ENCODE results near the gene CNTN5.
A peak's percentile ranks its signal among the peaks of the same experiment; 100 is the strongest.

The CNTN5 gene

DNA sequence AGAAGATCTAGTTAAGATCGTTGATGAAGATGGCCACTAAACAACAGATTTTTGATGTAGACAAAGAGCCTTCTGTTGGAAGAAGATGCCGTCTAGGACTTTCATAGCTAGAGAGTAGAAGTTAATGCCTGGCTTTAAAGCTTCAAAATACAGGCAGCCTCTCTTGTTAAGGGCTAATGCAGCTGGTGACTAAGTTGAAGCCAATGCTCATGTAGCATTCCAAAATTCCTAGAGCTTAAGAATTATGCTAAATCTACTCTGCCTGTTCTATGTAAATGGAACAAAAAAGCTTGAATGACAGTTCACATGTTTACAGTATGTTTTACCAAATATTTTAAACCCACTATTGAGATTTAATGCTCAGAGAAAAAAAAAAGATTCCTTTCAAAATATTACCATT is 492.6 kb downstream of the CNTN5 start:
- no peak for DNase-seq (ENCODE audit: low spot score)

DNA sequence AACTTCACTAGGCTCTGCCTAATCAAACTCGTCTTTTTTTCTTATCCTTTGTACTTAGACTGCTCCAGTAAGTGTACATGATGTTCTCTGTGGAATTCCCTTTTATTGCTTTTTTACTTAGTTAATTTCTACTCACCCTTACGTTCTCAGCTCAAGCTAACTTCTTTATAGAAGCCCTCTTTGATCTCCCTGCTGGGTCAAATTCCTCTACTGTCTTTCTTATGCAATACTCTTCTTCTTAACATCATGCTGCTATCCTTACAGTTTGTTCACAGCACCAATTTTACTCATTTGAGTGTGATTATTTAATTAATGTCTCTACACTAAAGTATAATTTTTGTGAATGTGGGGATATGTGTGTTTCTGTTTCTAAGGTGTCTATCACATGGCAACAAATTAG is 498.3 kb downstream of the CNTN5 start:
- DNase-seq (ENCODE audit: low spot score) = no peak

DNA sequence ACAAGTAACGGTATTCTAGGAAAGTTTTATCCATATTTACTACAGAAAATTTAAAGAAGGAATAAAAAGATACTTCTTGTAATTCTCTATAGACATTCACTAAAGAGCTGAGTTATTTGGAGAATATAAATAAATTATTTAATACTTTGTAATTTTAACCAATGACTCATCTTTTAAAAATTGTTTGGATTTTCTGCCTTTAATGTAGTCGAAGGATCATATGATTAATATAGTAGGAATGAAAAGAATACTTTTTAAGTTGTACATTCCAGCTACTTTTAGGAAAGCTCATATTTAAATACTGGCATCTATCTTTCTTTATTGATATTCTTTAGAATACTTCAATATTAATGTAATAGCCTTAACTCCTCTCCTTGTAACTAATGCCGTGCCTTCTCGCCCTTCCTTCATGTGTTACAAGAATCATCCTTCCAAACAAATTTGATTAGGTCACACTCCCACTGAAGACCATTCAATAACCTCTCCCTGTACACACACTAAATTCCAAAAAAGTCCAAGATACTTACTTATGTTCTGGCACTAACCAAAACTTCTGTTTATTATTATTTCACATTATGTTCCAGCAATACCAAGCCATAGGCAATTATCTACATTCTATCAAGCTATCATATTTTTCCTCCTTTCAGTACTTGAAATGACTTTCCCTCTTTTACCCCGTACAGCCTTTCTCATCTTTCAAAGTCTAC is 501.9 kb downstream of the CNTN5 start:
- peak; percentile 8 for DNase-seq (ENCODE audit: low spot score)

DNA sequence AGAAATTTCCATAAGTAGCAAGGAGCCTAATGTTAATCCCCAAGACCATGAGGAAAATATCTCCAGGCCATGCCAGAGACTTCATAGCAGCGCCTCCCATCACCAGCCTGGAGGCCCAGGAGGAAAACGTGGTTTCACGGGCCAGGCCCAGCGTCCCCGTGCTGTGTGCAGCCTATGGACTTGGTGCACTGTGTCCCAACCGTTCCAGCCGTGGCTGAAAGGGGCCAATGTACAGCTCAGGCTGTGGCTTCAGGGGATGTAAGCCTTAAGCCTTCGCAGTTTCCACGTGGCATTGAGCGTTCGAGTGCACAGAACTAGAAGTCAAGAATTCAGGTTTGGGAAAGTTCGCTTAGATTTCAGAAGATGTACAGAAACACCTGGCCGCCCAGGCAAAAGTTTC is 510.7 kb downstream of the CNTN5 start:
- DNase-seq (ENCODE audit: low spot score) = no peak

DNA sequence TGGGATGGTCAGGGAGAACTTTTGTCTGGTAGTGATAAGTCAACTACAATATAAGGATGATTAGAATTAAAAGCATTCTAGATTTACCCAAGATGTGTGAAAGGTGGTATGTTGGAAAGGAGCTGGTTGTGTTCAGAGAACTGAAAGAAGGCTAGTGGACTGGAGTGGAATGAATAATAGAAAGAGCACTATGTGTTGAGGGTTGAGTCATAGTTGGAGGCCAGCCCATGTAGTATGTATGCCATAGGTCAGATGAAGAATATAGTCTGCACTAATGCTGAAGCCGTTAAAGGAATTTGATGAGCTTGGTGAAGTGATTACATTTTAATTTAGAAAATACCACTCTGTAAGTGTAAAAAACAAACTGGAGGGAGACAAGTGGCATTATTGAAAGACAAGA is 514.1 kb downstream of the CNTN5 start:
- no peak for DNase-seq (ENCODE audit: low spot score)

DNA sequence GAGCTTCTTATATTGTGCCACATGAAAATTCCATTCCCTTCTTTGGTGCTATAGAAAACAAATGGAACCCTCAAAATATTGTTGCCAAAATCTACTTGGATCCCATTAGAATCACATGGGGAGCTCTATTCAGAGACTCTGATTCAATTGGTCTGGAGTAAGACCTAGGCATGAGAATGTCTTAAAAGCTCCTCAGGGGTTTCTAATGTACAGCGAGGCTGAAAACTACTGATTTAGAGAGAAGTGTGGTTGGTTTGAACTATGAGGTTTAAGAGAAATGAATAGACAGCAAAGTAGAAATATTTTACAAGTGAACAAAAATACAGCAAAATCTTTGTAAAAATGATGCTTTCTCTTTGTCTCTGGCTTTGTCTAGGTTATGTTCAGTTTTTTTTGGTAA is 514.7 kb downstream of the CNTN5 start:
- no peak for DNase-seq (ENCODE audit: low spot score)

DNA sequence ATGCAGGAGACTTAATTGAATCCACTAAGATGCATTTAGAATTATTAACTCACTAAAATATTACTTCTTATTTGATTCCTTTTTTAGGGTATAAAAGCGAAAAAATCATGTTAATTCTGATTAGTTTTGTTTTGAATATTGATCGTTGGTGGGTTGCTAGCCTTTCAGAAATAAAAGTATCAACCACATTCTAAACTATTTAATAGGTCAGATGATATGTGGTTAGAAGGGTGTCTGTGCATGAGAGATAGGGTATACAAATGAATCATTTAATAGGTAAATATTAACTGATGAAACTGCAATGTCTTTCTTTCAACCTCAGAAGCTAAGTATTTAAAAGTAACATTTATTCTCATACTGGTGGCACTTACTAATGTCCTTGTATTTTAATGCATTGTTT is 515.1 kb downstream of the CNTN5 start:
- DNase-seq (ENCODE audit: low spot score) = no peak

- DNase-seq (ENCODE audit: low spot score) = no peak
Observed at GRCh38 chr11:99537681-99538080, 516.9 kb downstream of the CNTN5 start.

DNA sequence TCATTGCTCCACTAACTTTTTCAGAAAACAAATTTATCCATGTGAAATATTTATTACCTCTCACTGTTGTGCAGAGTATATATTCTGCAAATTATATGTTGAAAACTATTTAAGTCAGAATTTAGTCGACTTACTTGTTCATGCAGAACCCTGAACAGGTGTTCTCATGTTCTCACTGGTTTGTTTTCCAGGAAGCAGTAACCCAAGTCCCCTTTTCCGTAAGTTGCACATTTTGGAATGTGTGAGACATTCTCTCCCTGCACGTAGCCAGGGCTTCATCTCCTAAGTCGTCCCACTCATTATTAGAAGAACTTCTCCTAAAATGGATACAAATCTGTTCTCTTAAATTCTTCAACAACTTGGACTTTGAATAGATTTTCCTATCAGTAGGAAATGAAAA is 524.9 kb downstream of the CNTN5 start:
- DNase-seq (ENCODE audit: low spot score) = no peak

GRCh38 chr11:99548264-99548663 is 527.5 kb downstream of the CNTN5 start:
- DNase-seq (ENCODE audit: low spot score) = peak; percentile 8

GRCh38 chr11:99554232-99554903 is 533.6 kb downstream of the CNTN5 start:
- DNase-seq (ENCODE audit: low spot score) = no peak

DNA sequence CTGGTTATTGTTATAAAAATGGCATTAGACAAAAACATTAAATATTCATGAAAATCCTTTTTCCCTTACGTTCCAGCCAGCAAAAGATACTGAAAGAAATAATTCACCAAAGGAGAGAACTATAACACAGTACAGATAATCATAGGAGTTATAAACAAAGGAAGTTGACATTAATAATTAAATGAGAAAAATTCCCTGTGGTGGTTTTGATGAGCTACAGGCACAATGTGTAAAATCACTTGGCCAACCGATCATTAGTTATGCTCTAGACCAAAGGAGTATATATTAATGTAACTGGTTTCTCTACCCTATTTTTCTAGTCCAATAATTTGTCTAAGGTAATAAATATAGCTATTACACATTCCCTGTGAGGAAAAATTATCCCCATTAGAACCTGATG is 534.7 kb downstream of the CNTN5 start:
- no peak for DNase-seq (ENCODE audit: low spot score)

DNA sequence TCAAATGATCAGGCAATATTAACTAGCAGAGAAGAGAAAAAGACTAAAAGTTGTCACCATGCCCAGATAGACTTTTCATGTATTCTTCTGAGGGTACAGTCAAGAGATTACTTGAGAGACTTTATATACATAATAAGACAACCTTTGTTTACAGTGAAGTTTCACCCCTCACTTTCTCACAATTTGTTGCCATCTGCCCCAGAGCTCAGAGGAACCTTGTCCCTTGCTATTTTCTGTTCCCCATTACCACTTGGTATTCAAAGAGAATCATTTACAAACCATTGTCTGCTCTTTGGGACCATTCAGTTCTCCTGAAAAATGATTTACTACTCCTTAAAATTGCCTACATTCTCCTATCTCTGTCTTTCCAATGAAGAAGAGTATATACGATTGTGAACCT is 544.6 kb downstream of the CNTN5 start:
- no peak for DNase-seq (ENCODE audit: low spot score)

DNA sequence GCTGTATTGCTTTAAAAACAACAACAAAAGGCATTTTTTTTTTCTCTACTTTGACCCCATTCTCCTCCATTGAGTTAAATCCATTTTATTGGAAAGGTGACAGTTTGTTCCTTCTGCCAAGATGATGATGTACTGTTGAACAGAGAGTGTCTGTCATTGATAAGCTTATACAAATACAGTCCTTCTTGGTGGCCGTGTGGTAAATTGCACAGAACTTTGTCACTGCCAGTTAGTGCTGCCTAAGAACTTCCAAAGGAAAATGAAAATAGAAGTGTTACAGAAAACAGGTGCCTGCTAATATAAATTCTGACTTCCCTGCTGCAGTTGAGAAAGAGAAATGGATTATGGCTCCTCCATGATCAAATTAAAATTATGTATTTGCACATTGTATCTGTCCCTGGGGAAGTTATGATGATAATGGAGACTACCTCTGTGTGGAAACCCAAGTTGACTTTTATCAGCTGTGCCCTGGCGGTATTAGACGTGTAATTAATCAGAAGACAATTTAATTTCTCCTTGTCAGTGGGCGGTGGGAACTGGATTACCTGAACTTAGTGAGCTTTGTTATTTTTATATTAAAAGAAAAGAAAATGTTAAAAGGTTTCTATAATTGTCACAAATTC is 546.7 kb downstream of the CNTN5 start:
- no peak for DNase-seq (ENCODE audit: low spot score)

GRCh38 chr11:99568808-99569207 is 548.1 kb downstream of the CNTN5 start:
- DNase-seq (ENCODE audit: low spot score) = no peak

GRCh38 chr11:99571094-99571493 is 550.3 kb downstream of the CNTN5 start:
- no peak for DNase-seq (ENCODE audit: low spot score)

- DNase-seq (ENCODE audit: low spot score) = no peak
Observed at GRCh38 chr11:99584830-99585229, 564.1 kb downstream of the CNTN5 start.

DNA sequence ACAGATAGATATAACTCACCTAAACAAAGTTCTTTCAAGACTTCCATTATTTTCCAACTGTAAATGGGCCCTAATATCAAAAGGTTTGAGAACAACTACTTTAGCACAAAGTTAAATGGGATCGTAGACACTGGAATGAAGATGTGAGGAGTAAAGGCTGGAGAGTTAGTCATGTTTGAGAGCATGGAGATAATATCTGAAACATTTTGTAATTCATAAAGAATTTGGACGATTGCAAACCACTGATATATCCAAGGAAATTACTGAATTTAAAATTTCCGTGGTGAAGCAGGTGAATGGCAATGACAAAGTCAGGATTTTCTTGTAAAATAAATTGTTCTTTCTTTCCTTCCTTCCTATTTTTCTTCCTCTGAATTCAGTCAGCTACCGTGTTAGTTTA is 564.9 kb downstream of the CNTN5 start:
- no peak for DNase-seq (ENCODE audit: low spot score)

- no peak for DNase-seq (ENCODE audit: low spot score)
Observed at GRCh38 chr11:99589771-99590170, 569.0 kb downstream of the CNTN5 start.

- DNase-seq (ENCODE audit: low spot score) = peak; percentile 3
Observed at GRCh38 chr11:99592266-99592665, 571.5 kb downstream of the CNTN5 start.

DNA sequence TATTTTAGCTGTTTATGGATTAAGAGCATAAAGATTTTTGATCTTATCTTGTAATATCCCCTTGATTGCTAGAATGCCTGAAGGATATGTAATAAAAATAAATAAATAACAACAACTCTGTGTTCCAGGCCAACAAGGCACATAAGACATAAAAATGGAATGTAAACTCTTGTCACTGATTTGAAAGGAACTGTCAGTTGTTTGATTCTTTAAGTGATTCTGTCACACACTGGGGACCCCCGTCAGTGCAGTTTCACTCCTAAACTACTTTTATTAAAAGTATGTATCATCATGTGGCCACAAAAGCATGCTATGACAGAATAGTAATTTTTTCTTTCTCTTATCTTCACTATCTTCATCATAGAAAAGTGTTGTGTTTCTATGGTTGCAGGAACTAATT is 572.4 kb downstream of the CNTN5 start:
- no peak for DNase-seq (ENCODE audit: low spot score)

- no peak for DNase-seq (ENCODE audit: low spot score)
Observed at GRCh38 chr11:99601179-99601578, 580.4 kb downstream of the CNTN5 start.

DNA sequence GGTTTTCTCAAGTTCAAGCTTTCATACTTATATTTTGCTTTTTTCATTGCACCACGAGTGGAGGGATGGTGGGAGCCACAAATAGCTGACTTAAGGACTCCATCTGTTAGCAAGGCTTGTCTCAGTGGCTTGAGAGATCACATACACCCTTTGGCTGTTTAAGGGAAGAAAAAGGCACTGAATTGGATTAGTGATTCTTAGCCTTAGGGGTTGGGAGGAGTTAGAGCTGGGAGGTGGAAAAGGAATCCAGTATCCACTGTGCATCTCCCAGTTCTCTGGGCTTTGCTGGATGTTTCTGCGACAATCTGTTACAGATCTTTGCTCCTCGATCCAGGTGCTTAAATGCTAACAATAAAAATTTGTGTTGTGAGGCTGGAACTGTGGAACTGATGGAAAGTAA is 593.6 kb downstream of the CNTN5 start:
- DNase-seq (ENCODE audit: low spot score) = no peak

DNA sequence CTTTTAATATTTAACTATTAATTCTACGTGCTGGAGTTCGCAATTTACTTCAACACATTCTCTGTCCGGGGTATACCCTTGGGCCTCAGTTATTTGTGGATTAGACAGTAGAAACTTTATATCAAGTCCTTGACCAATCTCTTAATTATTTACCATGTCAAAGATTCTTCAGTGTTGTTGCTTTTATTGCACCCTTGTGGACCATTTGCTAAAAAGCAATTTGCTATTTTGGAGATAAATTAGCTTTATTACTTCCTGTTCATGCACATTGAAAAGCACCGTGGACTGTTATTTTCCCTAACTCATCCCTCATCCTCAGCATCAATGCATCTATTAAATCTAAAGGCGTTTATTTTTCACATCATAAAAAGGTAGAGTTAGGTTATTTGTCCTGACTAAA is 609.9 kb downstream of the CNTN5 start:
- no peak for DNase-seq (ENCODE audit: low spot score)

All from AG08396 (cell line).